Epithelial cell of proximal tubule (primary cell): ENCODE data around the gene POU3F3. TPM values are rescaled to one million over a fixed set of nuclear protein-coding genes. Genes with fewer than 3 reads are reported as not detected.

Experiments used
- DNase-seq: peaks from one replicate; pipeline ENCODE4 v3.0.0-alpha.2; 2011; ENCODE audit warnings: low read depth
- H3K4me3 ChIP-seq: 2 replicates; pipeline ENCODE4 v1.5.1; 2011; ENCODE audit warnings: low read depth, mild to moderate bottlenecking, low read length
- CTCF ChIP-seq: conservative IDR thresholded peaks from 2 replicates; pipeline ENCODE4 v1.5.1; 2012; ENCODE audit warnings: low read depth, mild to moderate bottlenecking, low read length
- total RNA-seq: library from RNA; depleted of rRNA; stranded (reverse); fragments of >200 nt; gene quantifications from 2 replicates; pipeline ENCODE4 v1.2.3, GENCODE V29; 2015

POU3F3 gene
- total RNA-seq, 1 donor from 2014 or later = 34.0 TPM

- no peak for TF ChIP-seq CTCF
- DNase-seq = no peak
- peak overlapping the region; percentile 42 for H3K4me3 ChIP-seq
These were observed 9.2 kb downstream of the POU3F3 start for GRCh38 chr2:104863146-104863467.

DNA sequence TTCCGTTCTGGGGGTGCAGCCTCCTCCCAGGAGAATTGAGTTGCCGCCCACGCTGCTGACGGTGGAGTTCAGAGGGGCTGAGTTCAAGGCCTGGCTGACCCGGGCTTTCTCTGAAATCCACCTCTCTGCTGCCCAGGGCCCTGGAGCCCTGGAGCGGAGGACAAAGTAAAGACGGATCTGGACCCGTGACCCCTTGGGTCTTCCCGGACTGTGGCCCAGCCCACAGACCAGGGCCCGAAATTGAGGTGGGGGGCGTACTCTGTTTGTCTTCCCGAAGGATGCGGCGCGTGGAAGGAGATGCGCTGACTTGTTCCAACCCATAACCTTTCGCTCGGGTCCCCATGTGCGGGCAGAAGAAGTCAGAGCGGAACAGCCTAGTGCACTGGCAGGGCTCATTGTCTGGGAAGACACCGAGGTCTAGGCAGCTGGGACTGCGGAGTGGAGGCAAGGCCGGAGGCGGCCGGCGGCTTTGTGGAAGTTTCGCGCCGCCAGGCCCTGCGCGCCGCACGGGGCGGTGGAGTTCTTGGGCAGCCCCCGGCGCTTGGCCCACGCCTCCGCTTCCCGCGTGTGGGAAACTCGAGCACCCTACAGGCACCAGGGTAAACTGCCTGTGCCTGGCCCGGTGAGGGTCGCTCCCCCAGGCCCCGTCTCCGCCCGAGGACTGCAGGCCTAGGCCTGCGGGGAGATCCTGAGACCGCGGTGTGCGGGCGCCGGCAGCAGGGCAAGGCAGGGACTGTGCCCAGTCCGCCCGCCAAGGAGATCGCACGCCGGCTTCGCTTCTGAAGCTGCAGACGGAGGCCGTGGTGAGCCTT lies 9.8 kb downstream of the POU3F3 start:
- peak overlapping the region; percentile 42 for H3K4me3 ChIP-seq
- no peak for TF ChIP-seq CTCF
- no peak for DNase-seq

GRCh38 chr2:104864280-104865095 lies 10.6 kb downstream of the POU3F3 start:
- peak overlapping the region; percentile 42 for H3K4me3 ChIP-seq
- TF ChIP-seq CTCF = no peak
- no peak for DNase-seq

- no peak for DNase-seq
- H3K4me3 ChIP-seq = no peak overlapping the region
- no peak for TF ChIP-seq CTCF
These were observed 11.2 kb downstream of the POU3F3 start for GRCh38 chr2:104865096-104865470.

DNA sequence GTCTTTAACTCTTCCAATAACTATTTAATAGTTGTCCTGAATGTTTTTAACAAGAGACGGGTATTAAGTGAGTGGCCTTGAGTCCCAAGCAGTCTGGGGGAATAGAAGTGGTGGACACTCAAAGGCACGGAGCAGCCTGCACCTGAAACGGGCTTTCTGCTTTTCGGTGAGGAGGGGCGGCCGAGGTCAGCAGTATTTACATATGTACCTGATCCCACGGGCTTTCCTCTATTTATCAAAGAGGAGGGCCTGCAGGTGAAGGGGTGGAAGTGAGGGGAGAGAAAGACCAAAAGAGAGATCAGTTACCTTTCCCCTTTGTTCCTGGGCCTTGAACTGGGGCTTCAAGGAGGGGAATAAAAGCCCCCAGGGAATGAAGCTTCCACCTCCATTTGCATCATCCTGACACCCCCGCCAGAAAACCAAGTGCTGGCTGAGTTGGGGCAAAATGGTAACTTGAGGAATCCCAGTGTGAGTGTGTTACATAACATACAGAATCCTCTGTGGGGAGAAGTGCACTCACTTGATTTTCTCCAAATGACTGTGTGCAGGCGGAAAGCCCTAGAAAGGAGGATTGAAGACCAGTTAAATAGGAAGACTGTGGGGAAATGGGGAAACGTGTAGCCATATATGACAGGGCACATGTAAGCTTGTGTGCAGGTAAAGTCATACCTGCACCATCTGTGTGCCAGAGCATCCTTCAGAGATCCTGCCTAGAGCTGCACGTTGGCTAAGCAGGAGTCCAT lies 12.4 kb downstream of the POU3F3 start:
- H3K4me3 ChIP-seq = peak overlapping the region; percentile 40
- TF ChIP-seq CTCF = no peak
- DNase-seq = no peak

GRCh38 chr2:104866883-104867812 lies 13.2 kb downstream of the POU3F3 start:
- H3K4me3 ChIP-seq = peak overlapping the region; percentile 40
- TF ChIP-seq CTCF = no peak
- DNase-seq = no peak
